K562 (cell line): Measurements from ENCODE around the gene ZFP57. TPM values are rescaled to one million over a fixed set of nuclear protein-coding genes. Genes with fewer than 3 reads are reported as not detected.

ENCODE experiments used
- FIP1L1 ChIP-seq: fragments of 200-400 bp; formaldehyde crosslinking; IDR thresholded peaks from 2 replicates; pipeline ENCODE4 v1.6.1; 2018; ENCODE audit warnings: mild to moderate bottlenecking, low read depth, low read length; ENCODE audit not compliant: poor library complexity, severe bottlenecking
- HEY1 ChIP-seq: fragments of 250-450 bp; sonication (Bioruptor Pico); IDR thresholded peaks from 2 replicates; pipeline ENCODE4 v1.5.0; 2020; ENCODE audit warnings: mild to moderate bottlenecking, moderate library complexity, borderline replicate concordance
- NONO ChIP-seq, 2 experiments: fragments of 200-400 bp in 1 of 2; fragments of 450-650 bp in 1 of 2; formaldehyde crosslinking in 1 of 2; IDR thresholded peaks; 2 replicates each; pipeline ENCODE4 v1.6.1; 2017; ENCODE audit warnings: low read depth in 2 of 2, mild to moderate bottlenecking in 2 of 2, moderate library complexity in 2 of 2, low read length in 1 of 2
- PCBP1 ChIP-seq: fragments of 200-400 bp; formaldehyde crosslinking; IDR thresholded peaks from 2 replicates; pipeline ENCODE4 v1.6.1; 2018; ENCODE audit warnings: mild to moderate bottlenecking, low read depth, low read length; ENCODE audit not compliant: poor library complexity, severe bottlenecking
- SAFB ChIP-seq: fragments of 200-400 bp; formaldehyde crosslinking; IDR thresholded peaks from 2 replicates; pipeline ENCODE4 v1.6.1; 2017; ENCODE audit warnings: low read depth, low read length, borderline replicate concordance
- YY1 ChIP-seq, 3 experiments: IDR thresholded peaks; 2 replicates each; pipeline ENCODE4 v1.6.1; 2011; ENCODE audit warnings: low read length in 2 of 3, mild to moderate bottlenecking in 2 of 3, moderate library complexity in 2 of 3, borderline replicate concordance in 1 of 3, control low read depth in 1 of 3, low read depth in 1 of 3; ENCODE audit not compliant: insufficient read depth in 3 of 3, insufficient replicate concordance in 2 of 3, control insufficient read depth in 1 of 3, insufficient read length in 1 of 3; ENCODE audit errors: extremely low read depth in 1 of 3
- ZBTB49 ChIP-seq: sonication (generic); formaldehyde crosslinking; IDR thresholded peaks from 2 replicates; pipeline ENCODE4 v1.8.0; 2022; ENCODE audit warnings: missing genetic modification reagents, mild to moderate bottlenecking, borderline replicate concordance
- ZNF212 ChIP-seq: fragments of 450-650 bp; formaldehyde crosslinking; IDR thresholded peaks from 2 replicates; pipeline ENCODE4 v1.4.0; 2020; ENCODE audit warnings: mild to moderate bottlenecking
- polyA plus RNA-seq, 8 experiments: library from polyadenylated mRNA; depleted of rRNA in 4 of 8; stranded (reverse) in 5 of 8; unstranded in 3 of 8; fragments of >200 nt; fragmentation: Nextera tagmentation in 2 of 8; fragmentation: Illumina TruSeq in 1 of 8; extraction: Ambion mirVana in 2 of 8; extraction: Trizol in 1 of 8; gene quantifications; 2 replicates each; pipeline versions ENCODE4 v1.2.1 to v1.2.3, GENCODE V29; 2011 to 2014; ENCODE audit warnings: inconsistent platforms in 1 of 8, missing spikeins in 1 of 8
- total RNA-seq, 7 experiments: library from RNA; depleted of rRNA in 6 of 7; stranded (reverse); fragments of >200 nt in 6 of 7; fragmentation: Illumina TruSeq in 2 of 7; extraction: Trizol in 2 of 7; gene quantifications; 2 replicates each; pipeline versions ENCODE4 v1.2.1 to v1.2.3, GENCODE V29; 2011 to 2021; ENCODE audit warnings: low replicate concordance in 1 of 7
- TF ChIP-seq, protein P1 (sequence below): fragments of 450-650 bp; IDR thresholded peaks from 2 replicates; pipeline ENCODE4 v1.6.1; 2016; ENCODE audit warnings: borderline replicate concordance
- TF ChIP-seq, protein P2 (sequence below): sonication (generic); formaldehyde crosslinking; IDR thresholded peaks from 2 replicates; pipeline ENCODE4 v1.8.0; 2022; ENCODE audit warnings: mild to moderate bottlenecking, missing genetic modification reagents, borderline replicate concordance
- TF ChIP-seq, protein P3 (sequence below): fragments of 450-650 bp; IDR thresholded peaks from 2 replicates; pipeline ENCODE4 v1.6.1; 2016

ZFP57 gene
- total and polyA plus RNA-seq, 9 of the 15 experiments (the other 6 are each of a cell fraction or from before 2014, with no cell fraction given) = 0.04 to 0.28 (median 0.13) TPM

GRCh38 chr6:29626948-29627754 is 53.8 kb downstream of the ZFP57 start (continued):
- TF ChIP-seq YY1 (IDR thresholded peaks at IDR 0.05; ENCODE audit: borderline replicate concordance in 1 of 3, control insufficient read depth in 1 of 3, extremely low read depth in 1 of 3, insufficient read depth in 3 of 3, insufficient read length in 1 of 3, insufficient replicate concordance in 2 of 3, low read depth in 1 of 3, low read length in 2 of 3) (peak in 1 of 3 experiments; percentile 7), FIP1L1 (no peak), NONO (IDR thresholded peaks at IDR 0.05; ENCODE audit: low read depth in 2 of 2, low read length in 1 of 2) (no peak), ZBTB49 (CRISPR knock-in tag) (0 out of 2 replicates have a peak, but pooled peaks have one; percentile 43), PCBP1 (no peak), ZNF212 (CRISPR knock-in tag) (no peak), SAFB (0 out of 2 replicates have a peak, but pooled peaks have one; percentile 16), HEY1 (CRISPR knock-in tag) (no peak)
- TF ChIP-seq, protein P1, sequence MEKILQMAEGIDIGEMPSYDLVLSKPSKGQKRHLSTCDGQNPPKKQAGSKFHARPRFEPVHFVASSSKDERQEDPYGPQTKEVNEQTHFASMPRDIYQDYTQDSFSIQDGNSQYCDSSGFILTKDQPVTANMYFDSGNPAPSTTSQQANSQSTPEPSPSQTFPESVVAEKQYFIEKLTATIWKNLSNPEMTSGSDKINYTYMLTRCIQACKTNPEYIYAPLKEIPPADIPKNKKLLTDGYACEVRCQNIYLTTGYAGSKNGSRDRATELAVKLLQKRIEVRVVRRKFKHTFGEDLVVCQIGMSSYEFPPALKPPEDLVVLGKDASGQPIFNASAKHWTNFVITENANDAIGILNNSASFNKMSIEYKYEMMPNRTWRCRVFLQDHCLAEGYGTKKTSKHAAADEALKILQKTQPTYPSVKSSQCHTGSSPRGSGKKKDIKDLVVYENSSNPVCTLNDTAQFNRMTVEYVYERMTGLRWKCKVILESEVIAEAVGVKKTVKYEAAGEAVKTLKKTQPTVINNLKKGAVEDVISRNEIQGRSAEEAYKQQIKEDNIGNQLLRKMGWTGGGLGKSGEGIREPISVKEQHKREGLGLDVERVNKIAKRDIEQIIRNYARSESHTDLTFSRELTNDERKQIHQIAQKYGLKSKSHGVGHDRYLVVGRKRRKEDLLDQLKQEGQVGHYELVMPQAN = no peak
- TF ChIP-seq, protein P2, sequence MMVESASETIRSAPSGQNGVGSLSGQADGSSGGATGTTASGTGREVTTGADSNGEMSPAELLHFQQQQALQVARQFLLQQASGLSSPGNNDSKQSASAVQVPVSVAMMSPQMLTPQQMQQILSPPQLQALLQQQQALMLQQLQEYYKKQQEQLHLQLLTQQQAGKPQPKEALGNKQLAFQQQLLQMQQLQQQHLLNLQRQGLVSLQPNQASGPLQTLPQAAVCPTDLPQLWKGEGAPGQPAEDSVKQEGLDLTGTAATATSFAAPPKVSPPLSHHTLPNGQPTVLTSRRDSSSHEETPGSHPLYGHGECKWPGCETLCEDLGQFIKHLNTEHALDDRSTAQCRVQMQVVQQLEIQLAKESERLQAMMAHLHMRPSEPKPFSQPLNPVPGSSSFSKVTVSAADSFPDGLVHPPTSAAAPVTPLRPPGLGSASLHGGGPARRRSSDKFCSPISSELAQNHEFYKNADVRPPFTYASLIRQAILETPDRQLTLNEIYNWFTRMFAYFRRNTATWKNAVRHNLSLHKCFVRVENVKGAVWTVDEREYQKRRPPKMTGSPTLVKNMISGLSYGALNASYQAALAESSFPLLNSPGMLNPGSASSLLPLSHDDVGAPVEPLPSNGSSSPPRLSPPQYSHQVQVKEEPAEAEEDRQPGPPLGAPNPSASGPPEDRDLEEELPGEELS (CRISPR knock-in tag) = 0 out of 2 replicates have a peak, but pooled peaks have one; percentile 37
- TF ChIP-seq, protein P3, sequence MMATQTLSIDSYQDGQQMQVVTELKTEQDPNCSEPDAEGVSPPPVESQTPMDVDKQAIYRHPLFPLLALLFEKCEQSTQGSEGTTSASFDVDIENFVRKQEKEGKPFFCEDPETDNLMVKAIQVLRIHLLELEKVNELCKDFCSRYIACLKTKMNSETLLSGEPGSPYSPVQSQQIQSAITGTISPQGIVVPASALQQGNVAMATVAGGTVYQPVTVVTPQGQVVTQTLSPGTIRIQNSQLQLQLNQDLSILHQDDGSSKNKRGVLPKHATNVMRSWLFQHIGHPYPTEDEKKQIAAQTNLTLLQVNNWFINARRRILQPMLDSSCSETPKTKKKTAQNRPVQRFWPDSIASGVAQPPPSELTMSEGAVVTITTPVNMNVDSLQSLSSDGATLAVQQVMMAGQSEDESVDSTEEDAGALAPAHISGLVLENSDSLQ = no peak
